H9 (cell line): Measurements from ENCODE around the gene BNIP5. TPM values are rescaled to one million over a fixed set of nuclear protein-coding genes. Genes with fewer than 3 reads are reported as not detected.

Source experiments
- DNase-seq: peaks from one replicate; pipeline ENCODE4 v3.0.0-alpha.2; 2017
- H2AFZ ChIP-seq: one replicate; pipeline ENCODE4 v1.6.1; 2013; ENCODE audit warnings: mild to moderate bottlenecking, low read length, control low read depth, moderate library complexity
- H2AK5ac ChIP-seq: 2 replicates; pipeline ENCODE4 v1.6.1; 2013; ENCODE audit warnings: low read length, control low read depth, mixed read lengths; ENCODE audit not compliant: insufficient read length
- H2BK120ac ChIP-seq: one replicate; pipeline ENCODE4 v1.6.1; 2013; ENCODE audit warnings: low read depth, mild to moderate bottlenecking, low read length, control low read depth, inconsistent platforms; ENCODE audit not compliant: poor library complexity, severe bottlenecking
- H2BK12ac ChIP-seq: 2 replicates; pipeline ENCODE4 v1.6.1; 2013; ENCODE audit warnings: low read length, control low read depth, mixed read lengths, low read depth; ENCODE audit not compliant: insufficient read length
- H2BK15ac ChIP-seq: 2 replicates; pipeline ENCODE4 v1.6.1; 2013; ENCODE audit warnings: low read depth, low read length, control low read depth
- H2BK20ac ChIP-seq: one replicate; pipeline ENCODE4 v1.6.1; 2013; ENCODE audit warnings: low read depth, mild to moderate bottlenecking, low read length, control low read depth, inconsistent platforms; ENCODE audit not compliant: poor library complexity, severe bottlenecking
- H2BK5ac ChIP-seq: 2 replicates; pipeline ENCODE4 v1.6.1; 2013; ENCODE audit warnings: low read length, control low read depth, mixed read lengths; ENCODE audit not compliant: insufficient read length
- H3K14ac ChIP-seq: 2 replicates; pipeline ENCODE4 v1.6.1; 2013; ENCODE audit warnings: low read length, control low read depth; ENCODE audit not compliant: insufficient read depth
- H3K18ac ChIP-seq: 2 replicates; pipeline ENCODE4 v1.6.1; 2013; ENCODE audit warnings: low read depth, mild to moderate bottlenecking, mixed read lengths, low read length, control low read depth; ENCODE audit not compliant: insufficient read length
- H3K23ac ChIP-seq: 2 replicates; pipeline ENCODE4 v1.6.1; 2013; ENCODE audit warnings: low read length, control low read depth, mixed read lengths, low read depth; ENCODE audit not compliant: insufficient read length
- H3K23me2 ChIP-seq: 2 replicates; pipeline ENCODE4 v1.6.1; 2013; ENCODE audit warnings: low read depth, mild to moderate bottlenecking, mixed read lengths, low read length, control low read depth; ENCODE audit not compliant: insufficient read length, poor library complexity, severe bottlenecking
- H3K27ac ChIP-seq: 2 replicates; pipeline ENCODE4 v1.5.1; 2013; ENCODE audit warnings: low read length, control low read depth, mixed read lengths, low read depth; ENCODE audit not compliant: insufficient read length
- H3K27me3 ChIP-seq: 2 replicates; pipeline ENCODE4 v1.6.1; 2013; ENCODE audit warnings: low read length, control low read depth, inconsistent platforms; ENCODE audit not compliant: insufficient read depth
- H3K4ac ChIP-seq: 2 replicates; pipeline ENCODE4 v1.6.1; 2013; ENCODE audit warnings: low read depth, mild to moderate bottlenecking, control low read depth, inconsistent platforms, low read length, moderate library complexity
- H3K4me1 ChIP-seq: 2 replicates; pipeline ENCODE4 v1.6.1; 2013; ENCODE audit warnings: low read length, control low read depth, inconsistent platforms; ENCODE audit not compliant: insufficient read depth
- H3K4me2 ChIP-seq: 2 replicates; pipeline ENCODE4 v1.6.1; 2013; ENCODE audit warnings: low read length, control low read depth, mixed read lengths; ENCODE audit not compliant: insufficient read length, insufficient read depth
- H3K56ac ChIP-seq: 2 replicates; pipeline ENCODE4 v1.6.1; 2013; ENCODE audit warnings: low read depth, mild to moderate bottlenecking, mixed read lengths, low read length, control low read depth; ENCODE audit not compliant: insufficient read length
- H3K79me1 ChIP-seq: 2 replicates; pipeline ENCODE4 v1.6.1; 2013; ENCODE audit warnings: low read depth, mild to moderate bottlenecking, moderate library complexity, low read length, control low read depth, inconsistent platforms; ENCODE audit not compliant: insufficient read depth, poor library complexity, severe bottlenecking
- H3K79me2 ChIP-seq: 2 replicates; pipeline ENCODE4 v1.6.1; 2013; ENCODE audit warnings: low read length, control low read depth, inconsistent platforms; ENCODE audit not compliant: insufficient read depth
- H3K9ac ChIP-seq: 2 replicates; pipeline ENCODE4 v1.6.1; 2013; ENCODE audit warnings: low read length, control low read depth, mixed read lengths; ENCODE audit not compliant: insufficient read length; ENCODE audit errors: extremely low read depth
- H3K9me3 ChIP-seq: one replicate; pipeline ENCODE4 v1.6.1; 2013; ENCODE audit warnings: low read depth, low read length, inconsistent platforms; ENCODE audit not compliant: control insufficient read depth
- H3T11ph ChIP-seq: one replicate; pipeline ENCODE4 v1.6.1; 2013; ENCODE audit warnings: mild to moderate bottlenecking, low read length, control low read depth, inconsistent platforms
- H4K20me1 ChIP-seq: one replicate; pipeline ENCODE4 v1.6.1; 2013; ENCODE audit not compliant: control insufficient read depth, insufficient read length, insufficient read depth
- H4K5ac ChIP-seq: 2 replicates; pipeline ENCODE4 v1.6.1; 2013; ENCODE audit warnings: low read depth, mild to moderate bottlenecking, mixed read lengths, low read length, control low read depth; ENCODE audit not compliant: insufficient read length
- H4K8ac ChIP-seq: replicated peaks from 2 replicates; pipeline ENCODE4 v1.6.1; 2013; ENCODE audit warnings: low read length, control low read depth, mixed read lengths, low read depth; ENCODE audit not compliant: insufficient read length
- H4K91ac ChIP-seq: 2 replicates; pipeline ENCODE4 v1.6.1; 2013; ENCODE audit warnings: low read depth, mild to moderate bottlenecking, moderate library complexity, mixed read lengths, low read length, control low read depth; ENCODE audit not compliant: insufficient read length
- H3K27ac Mint-ChIP-seq, 3 experiments: 2 replicates in 2 of 3; 3 replicates in 1 of 3; pipeline ENCODE4 v1.8.0; 2020 to 2021; ENCODE audit warnings: mixed read lengths in 3 of 3, mild to moderate bottlenecking in 1 of 3, moderate library complexity in 1 of 3
- H3K27me3 Mint-ChIP-seq: 2 replicates; pipeline ENCODE4 v1.8.0; 2021; ENCODE audit warnings: low read depth, mild to moderate bottlenecking, moderate library complexity, mixed read lengths
- H3K36me3 Mint-ChIP-seq, 3 experiments: 2 replicates in 2 of 3; 3 replicates in 1 of 3; pipeline ENCODE4 v1.8.0; 2020 to 2021; ENCODE audit warnings: low read depth in 3 of 3, mixed read lengths in 3 of 3; ENCODE audit not compliant: insufficient read depth in 1 of 3
- H3K4me1 Mint-ChIP-seq, 2 experiments: 2 replicates each; pipeline ENCODE4 v1.8.0; 2020; ENCODE audit warnings: mixed read lengths in 2 of 2
- H3K4me3 Mint-ChIP-seq, 2 experiments: 2 replicates in 1 of 2; 3 replicates in 1 of 2; pipeline ENCODE4 v1.8.0; 2020 to 2021; ENCODE audit warnings: mild to moderate bottlenecking in 2 of 2, mixed read lengths in 2 of 2, moderate library complexity in 1 of 2
- H3K9me3 Mint-ChIP-seq, 2 experiments: 2 replicates in 1 of 2; 3 replicates in 1 of 2; pipeline ENCODE4 v1.8.0; 2020; ENCODE audit warnings: mild to moderate bottlenecking in 2 of 2, mixed read lengths in 2 of 2, moderate library complexity in 1 of 2
- CTCF ChIP-seq: fragments of 200-600 bp; sonication (generic); conservative IDR thresholded peaks from 3 replicates; pipeline ENCODE4 v1.8.0; 2021; ENCODE audit warnings: antibody characterized with exemption, mild to moderate bottlenecking
- WGBS: extraction: QIAGEN DNeasy Blood & Tissue Kit; methylation state at CpG from one replicate; pipeline ENCODE4 v1.1.7; 2013; ENCODE audit warnings: missing lambda C conversion rate, low lambda C conversion rate, mixed read lengths; ENCODE audit not compliant: insufficient read length; ENCODE audit errors: extremely low coverage; 5-methylcytosine and 5-hydroxymethylcytosine counted together
- total RNA-seq: library from RNA; stranded (reverse); gene quantifications from 2 replicates; pipeline ENCODE4 v1.2.1, GENCODE V29; 2021

The BNIP5 gene
- total RNA-seq, 1 experiment from 2014 or later: not detected

GRCh38 chr6:36343109-36343680 is 6.5 kb upstream of the BNIP5 start:
- no peak overlapping the region for H2BK120ac ChIP-seq
- no peak overlapping the region for H2BK20ac ChIP-seq
- no peak overlapping the region for H3K27ac ChIP-seq
- no peak overlapping the region for H2BK12ac ChIP-seq
- no peak overlapping the region for H2AK5ac ChIP-seq
- no CpG with 5 or more reads among the region's 5 CpGs for WGBS
- no peak overlapping the region for H3K56ac ChIP-seq
- H3K27me3 ChIP-seq: no peaks in the 10 kb centered on the region
- H3K4ac ChIP-seq: no peak overlapping the region
- no peaks in the 10 kb centered on the region for H4K20me1 ChIP-seq
- DNase-seq: no peak
- Mint-ChIP-seq H3K4me1 (peaks cover 8 to 11% of the 10 kb centered on the region in 2 experiments), H3K27me3 (peaks cover 23% of the 10 kb centered on the region), H3K36me3 (no peaks in the 10 kb centered on the region), H3K27ac (no peak overlapping the region), H3K4me3 (no peak overlapping the region), H3K9me3 (no peaks in the 10 kb centered on the region; a peak in 1 of 5 replicates)
- H2BK5ac ChIP-seq: no peak overlapping the region
- no peak overlapping the region for H4K5ac ChIP-seq
- H3K79me2 ChIP-seq: no peaks in the 10 kb centered on the region
- H4K8ac ChIP-seq: no peak overlapping the region
- H2BK15ac ChIP-seq: no peak overlapping the region
- no peak overlapping the region for H3T11ph ChIP-seq
- H3K23ac ChIP-seq: no peak overlapping the region
- no peaks in the 10 kb centered on the region for H3K9me3 ChIP-seq
- H3K23me2 ChIP-seq: peaks cover 4% of the 10 kb centered on the region
- H4K91ac ChIP-seq: no peak overlapping the region
- H2AFZ ChIP-seq: no peak overlapping the region
- no peak overlapping the region for H3K18ac ChIP-seq
- H3K79me1 ChIP-seq: no peaks in the 10 kb centered on the region
- no peak overlapping the region for H3K14ac ChIP-seq
- no peak for TF ChIP-seq CTCF
- no peak overlapping the region for H3K9ac ChIP-seq
- H3K4me1 ChIP-seq: no peaks in the 10 kb centered on the region
- H3K4me2 ChIP-seq: no peak overlapping the region
